HG03354 (cell line): ENCODE data around the gene SENP7.

Experiments
- ATAC-seq: cut with Tn5 transposase; IDR thresholded peaks from one replicate; pipeline ENCODE4 v1.9.1; 2021; ENCODE audit warnings: mild to moderate bottlenecking; ENCODE audit not compliant: unreplicated experiment, poor library complexity, severe bottlenecking

SENP7 gene

GRCh38 chr3:101284757-101285156 is 228.3 kb downstream of the SENP7 start:
- ATAC-seq: no peak

GRCh38 chr3:101281521-101282030 is 231.4 kb downstream of the SENP7 start:
- ATAC-seq: no peak

GRCh38 chr3:101279765-101280385 is 233.1 kb downstream of the SENP7 start:
- no peak for ATAC-seq

- no peak for ATAC-seq
Measured at GRCh38 chr3:101279162-101279561, 233.8 kb downstream of the SENP7 start.

GRCh38 chr3:101278727-101279126 is 234.3 kb downstream of the SENP7 start:
- ATAC-seq: no peak
